NCI-H146 treated with DMSO at 0.1 percent for 48 hours (cell line): ENCODE results near the gene NIN.
A peak's percentile ranks its signal among the peaks of the same experiment; 100 is the strongest.

Experiments
- DNase-seq: peaks from one replicate; lab custom pipeline; 2025; ENCODE audit not compliant: unreplicated experiment; lab: John Stamatoyannopoulos, UW

NIN gene

GRCh38 chr14:50768680-50769079 lies 62.3 kb downstream of the NIN start:
- DNase-seq = no peak

DNA sequence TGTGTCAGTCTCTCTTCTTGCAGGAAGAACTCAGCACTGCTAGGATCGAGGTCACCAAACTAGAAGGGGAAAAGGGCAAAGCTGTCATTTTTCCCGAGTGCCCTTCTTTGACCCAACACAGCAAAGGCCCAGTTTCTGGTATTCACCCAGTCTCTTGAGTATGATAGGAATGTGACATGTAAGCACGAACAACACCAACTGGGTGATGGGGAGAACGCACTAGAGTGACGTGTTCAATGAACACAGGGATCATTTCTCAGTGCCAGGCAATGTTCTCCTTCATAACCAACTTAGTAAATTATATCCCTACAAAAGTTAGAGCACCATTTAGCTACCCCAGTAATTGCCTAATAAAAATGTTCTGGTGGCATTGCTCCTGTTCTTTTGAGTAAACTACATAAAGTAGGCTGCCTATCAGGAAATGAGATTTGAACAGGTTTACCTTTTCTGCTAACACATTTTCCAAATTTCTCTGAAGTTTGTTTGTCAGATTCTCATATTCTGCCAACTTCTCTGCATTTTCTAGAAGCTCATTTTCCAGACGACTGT lies 64.5 kb downstream of the NIN start:
- DNase-seq = no peak

GRCh38 chr14:50763382-50764007 lies 67.5 kb downstream of the NIN start:
- no peak for DNase-seq

- DNase-seq = no peak
Measured at GRCh38 chr14:50762931-50763300, 68.0 kb downstream of the NIN start.

DNA sequence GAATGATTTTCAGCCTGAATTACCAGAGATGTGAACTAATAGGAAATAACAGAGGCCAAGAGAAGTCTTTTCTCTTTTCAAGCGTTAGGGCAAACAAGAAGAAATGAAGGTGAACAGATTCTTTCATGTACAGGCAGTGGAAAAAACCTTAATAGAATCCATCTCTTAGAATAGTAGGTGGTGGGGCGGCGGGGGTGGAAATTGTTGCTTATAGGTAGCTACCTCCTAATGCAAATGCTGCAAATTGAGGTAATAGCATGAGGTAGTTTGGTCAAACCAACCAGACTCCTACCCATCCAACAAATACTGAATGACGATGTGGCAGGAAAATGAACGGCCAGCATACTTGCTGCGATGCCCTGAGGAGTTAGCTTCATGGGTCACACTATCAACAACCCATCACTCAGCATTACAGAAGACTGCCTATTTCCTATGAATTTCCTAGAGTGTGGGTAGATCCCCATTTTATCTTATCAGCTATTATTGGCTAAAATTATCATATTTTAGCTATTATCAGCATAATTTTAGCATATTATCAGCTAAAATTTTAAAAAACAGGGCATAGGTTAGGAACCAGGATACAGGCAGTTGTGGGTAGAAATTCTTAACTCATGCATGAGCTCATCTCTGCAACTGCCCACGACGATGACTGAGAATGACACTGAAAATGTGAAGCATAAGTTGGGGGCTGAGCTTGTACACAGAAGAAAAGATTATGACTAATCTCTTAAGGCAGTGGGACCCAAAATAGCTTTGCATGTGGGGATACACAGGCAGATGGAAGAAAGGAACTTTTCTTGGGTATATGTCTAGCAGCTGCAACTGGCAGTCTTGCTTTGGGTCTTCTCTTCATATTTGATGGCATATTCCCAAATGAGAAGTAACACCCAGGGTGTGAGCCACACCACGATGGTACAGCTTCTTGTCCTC lies 68.7 kb downstream of the NIN start:
- no peak for DNase-seq

DNA sequence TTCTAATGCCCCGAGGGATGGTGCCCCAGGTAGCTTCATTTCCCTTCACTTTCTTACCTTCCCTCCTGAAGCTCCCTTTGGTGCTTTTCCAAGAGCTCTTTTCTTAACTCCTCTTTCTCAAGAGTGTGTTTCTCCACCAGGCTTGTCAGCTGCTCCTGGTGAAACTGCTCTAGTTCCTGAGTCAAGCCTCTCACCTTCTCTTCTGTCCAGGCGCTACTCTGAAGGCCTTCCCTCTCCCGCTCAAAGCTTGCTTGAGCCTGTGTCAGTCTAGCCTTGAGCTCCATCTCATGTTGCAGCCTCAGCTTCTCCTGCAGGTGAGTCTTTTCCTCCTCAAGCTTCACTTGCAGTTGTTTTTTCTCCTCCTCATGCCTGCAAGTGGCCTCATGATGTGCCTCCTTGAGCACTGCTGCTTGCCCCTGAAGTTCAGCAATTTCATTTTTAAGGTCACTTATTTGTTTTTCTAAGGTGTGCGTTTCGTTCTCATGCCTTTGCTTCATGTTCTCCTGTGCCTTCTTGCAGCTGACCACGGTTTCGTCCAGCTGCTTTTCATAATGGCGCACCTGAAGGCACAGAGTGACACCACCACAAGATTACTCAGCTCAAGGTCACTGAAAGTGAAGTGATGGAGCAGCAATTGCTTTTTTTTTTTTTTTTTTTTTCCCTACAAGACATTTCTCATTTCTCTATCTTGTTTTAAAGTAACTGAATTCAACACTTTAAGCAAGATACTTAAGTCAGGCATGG lies 71.0 kb downstream of the NIN start:
- no peak for DNase-seq

- no peak for DNase-seq
Measured at GRCh38 chr14:50758945-50759344, 72.0 kb downstream of the NIN start.

DNA sequence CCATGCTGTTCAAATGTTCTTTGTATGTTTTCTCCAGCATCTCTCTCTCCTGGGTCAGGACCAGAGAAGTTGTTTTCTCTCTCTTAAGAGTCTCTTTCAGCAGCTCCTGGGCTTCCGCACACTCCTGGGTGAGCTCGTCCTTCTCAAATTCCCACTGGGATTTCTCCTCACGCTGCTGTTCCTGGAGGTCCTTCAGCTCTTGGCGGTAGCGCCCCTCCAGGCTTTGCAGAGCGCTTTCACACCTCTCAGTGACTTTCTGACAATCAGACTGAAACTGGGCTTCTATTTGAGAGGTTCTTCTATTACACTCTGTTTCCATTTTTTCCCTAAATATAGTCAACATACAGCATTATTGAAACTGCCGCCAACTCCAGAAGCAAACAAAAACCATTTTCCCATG lies 72.7 kb downstream of the NIN start:
- DNase-seq = no peak

DNA sequence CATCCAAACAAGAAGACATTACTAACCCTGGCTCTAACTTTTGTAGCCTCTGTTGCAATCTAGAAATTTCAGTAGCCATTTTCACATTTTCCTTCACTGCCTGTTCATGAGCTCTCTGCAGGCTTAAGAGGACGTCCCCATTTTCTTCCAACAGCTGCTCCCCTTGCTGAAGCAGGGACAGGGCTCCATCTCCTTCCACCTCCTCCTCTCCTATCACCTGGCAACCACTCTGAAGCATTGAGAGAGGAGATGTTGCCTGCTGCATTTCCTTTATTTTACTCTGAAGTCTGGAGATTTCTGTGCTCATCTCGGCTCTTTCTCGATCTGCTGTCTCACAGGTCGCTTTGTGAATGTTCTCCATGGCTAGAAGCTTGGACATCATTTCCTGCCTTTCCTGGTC lies 73.3 kb downstream of the NIN start:
- no peak for DNase-seq

- DNase-seq = no peak
Measured at GRCh38 chr14:50756300-50756699, 74.7 kb downstream of the NIN start.

DNA sequence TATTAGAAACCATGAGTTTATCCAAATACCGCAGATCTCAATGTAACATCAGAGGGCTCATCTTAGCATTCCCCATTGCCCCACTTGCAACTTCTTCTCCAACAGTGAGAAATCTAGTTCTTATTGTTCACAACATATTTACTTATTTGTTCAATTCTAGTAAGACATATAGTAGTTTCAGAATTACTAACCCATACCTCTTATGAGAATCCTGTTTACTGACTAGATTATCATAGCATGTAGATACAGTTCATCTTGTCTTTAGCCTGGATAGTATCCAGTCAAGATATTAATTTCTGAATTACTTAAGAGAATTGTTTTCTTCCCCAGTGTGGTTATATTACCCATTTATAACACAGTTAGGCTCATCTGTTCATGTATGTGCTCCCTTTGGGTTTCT lies 80.6 kb downstream of the NIN start:
- no peak for DNase-seq

DNA sequence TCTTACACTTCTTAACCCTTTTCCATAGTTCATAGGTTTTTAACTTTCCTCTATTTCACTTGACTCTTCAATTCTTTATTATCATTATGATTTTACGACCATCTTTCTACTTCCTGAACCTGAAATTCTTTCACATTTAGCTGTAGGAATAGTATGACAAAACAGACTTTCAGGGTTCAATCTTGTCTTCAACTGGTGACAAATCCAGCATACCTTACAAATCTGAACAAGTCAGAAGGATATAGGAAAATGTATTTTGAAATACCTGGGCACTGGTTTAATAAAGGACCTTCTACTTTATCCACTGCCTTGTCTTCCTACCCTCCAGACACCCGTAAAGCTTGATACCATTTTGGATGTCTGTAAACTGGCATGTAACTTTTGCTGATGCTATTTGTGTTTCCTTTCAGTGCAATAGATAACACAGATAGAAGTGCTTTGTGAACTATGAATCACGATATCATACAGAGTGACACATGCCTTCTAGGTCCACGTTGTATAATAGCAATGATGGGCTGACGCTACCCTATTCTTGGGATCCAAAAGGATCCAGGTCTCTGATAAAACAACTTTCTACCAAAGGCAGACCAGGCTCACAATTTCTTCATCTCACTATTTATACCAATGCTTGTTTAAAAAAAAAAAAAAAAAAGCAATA lies 85.4 kb downstream of the NIN start:
- no peak for DNase-seq

DNA sequence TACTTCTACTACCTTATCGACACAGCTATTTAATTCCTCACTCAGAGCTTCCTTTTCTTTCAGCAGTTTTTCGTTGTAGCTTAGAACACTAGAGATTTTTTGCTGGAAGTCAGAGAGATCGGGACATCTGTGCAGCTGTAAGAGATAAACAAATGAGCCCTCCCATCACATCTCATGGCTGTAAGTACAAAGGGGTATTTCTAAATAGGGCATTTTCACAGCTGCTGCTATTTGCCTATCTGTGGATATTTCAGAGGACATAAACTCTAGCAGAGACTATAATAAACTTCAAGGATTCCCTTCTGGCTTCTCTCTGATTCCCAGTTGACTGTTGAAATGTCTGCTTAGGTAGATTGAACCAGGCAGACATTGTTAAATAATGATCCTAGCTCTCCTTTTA lies 86.7 kb downstream of the NIN start:
- DNase-seq = no peak

DNA sequence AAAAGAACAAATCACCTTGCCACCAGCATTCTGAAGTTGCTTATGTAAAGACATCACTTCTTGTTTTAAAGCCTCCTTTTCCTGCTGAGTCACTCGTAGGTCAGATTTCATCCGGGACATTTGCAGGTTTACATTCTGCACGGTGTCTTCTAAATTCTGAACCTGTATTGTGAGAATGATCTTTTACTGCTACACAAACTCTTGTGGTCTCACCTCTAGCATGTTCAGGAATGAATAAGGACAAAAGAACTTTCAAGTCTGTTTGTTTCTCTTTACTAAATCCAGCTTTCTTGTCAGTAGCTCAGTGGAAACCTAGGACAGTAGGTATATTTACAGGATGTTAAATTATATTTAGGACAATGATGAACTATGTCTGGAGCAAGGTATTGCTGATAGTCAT lies 89.4 kb downstream of the NIN start:
- no peak for DNase-seq

GRCh38 chr14:50740856-50741255 lies 90.1 kb downstream of the NIN start:
- DNase-seq = peak; percentile 5

GRCh38 chr14:50739186-50739585 lies 91.8 kb downstream of the NIN start:
- DNase-seq = no peak

- no peak for DNase-seq
Measured at GRCh38 chr14:50736932-50737419, 94.0 kb downstream of the NIN start.

DNA sequence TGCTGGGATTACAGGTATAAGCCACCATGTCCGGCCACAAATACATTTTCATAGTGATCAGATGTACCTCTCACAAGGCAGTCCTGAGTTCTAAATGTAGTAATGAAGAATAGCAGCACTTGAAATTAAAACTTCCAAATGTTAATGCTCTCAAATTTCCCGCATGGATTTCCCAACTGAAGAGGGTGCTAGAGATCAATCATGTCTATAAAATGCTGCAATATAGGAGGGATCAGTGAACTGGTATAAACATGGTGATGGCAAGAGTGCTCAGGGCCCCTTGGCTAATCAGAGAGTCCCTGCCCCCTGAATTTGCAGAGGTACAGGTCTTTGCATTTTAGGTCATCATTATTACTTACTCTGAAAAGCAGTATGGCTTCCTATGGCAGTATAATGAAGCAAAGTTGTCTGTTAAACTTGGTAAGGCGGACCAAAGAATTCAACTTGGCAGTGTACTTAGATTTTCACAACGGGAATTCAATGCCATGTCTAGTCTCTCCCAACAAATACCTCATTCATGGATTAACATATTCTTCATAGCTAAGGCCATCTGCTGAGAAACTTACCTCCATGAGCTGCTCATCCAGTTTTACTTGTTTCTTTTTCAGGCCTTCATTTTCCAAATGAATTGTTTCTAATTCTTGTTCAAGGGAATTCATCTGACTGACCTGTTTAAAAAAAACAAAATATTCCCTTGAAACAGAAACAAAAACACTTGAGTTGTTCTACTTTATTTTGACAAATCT lies 95.8 kb downstream of the NIN start:
- no peak for DNase-seq

DNA sequence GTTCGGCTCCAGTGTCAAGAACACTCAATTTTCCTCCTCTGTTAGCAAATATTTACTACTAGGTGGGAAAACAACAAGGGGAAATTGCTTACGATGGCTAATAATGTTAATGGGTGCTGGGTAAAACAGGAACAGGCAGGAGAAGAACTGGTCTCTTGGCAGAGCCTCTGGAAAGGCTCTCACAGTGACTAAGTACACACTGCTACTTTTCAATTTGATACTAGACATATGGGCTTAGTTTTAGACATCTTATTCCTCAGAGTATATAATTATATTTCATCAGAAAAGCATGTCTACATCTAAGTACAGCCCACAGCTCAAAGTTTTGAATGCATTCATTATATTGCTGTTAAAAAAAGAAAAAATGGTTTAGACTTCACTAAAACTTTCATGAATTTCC lies 97.5 kb downstream of the NIN start:
- no peak for DNase-seq

GRCh38 chr14:50728836-50729235 lies 102.1 kb downstream of the NIN start:
- no peak for DNase-seq
